Naive thymus-derived CD4-positive, alpha-beta T cell (primary cell): ENCODE results near the gene TLX2. TPM values are rescaled to one million over a fixed set of nuclear protein-coding genes. Genes with fewer than 3 reads are reported as not detected.

Experiments used
- ATAC-seq: fragments of 150-1000 bp; cut with Tn5 transposase; 2 replicates; pipeline ENCODE4 v1.10.0; 2021; ENCODE audit warnings: mild to moderate bottlenecking, moderate library complexity
- CTCF ChIA-PET: fragments of 350-600 bp; sonication (Branson Sonifier 250); formaldehyde crosslinking; loops from one replicate; lab custom pipeline; 2021; ENCODE audit warnings: antibody characterized with exemption; lab: Charles Lee
- POLR2A ChIA-PET: fragments of 350-600 bp; sonication (Branson Sonifier 250); formaldehyde crosslinking; loops from one replicate; lab custom pipeline; 2021; ENCODE audit warnings: antibody characterized with exemption, inconsistent platforms; lab: Charles Lee
- DNase-seq, 9 donors: peaks; one replicate each; pipeline versions ENCODE4 v3.0.0 to v3.0.0-alpha.2; 2020 to 2022; ENCODE audit warnings: mixed read lengths in 1 of 9
- H3K27ac ChIP-seq: one replicate; pipeline ENCODE4 v1.7.0; 2013; ENCODE audit warnings: mild to moderate bottlenecking, low read depth, low read length, moderate library complexity
- H3K27me3 ChIP-seq, 2 donors: one replicate each; pipeline ENCODE4 v1.7.0; 2013; ENCODE audit warnings: low read length in 2 of 2, mild to moderate bottlenecking in 2 of 2, moderate library complexity in 2 of 2; ENCODE audit not compliant: control insufficient read depth in 2 of 2, insufficient read depth in 2 of 2
- H3K36me3 ChIP-seq, 3 experiments: 1 replicate in 2 of 3; 2 replicates in 1 of 3; pipeline ENCODE4 v1.7.0; 2013; ENCODE audit warnings: low read length in 3 of 3, mild to moderate bottlenecking in 3 of 3, moderate library complexity in 1 of 3; ENCODE audit not compliant: insufficient read depth in 3 of 3, control insufficient read depth in 2 of 3
- H3K4me1 ChIP-seq, 2 donors: one replicate each; pipeline ENCODE4 v1.7.0; 2013; ENCODE audit warnings: low read length in 2 of 2, mild to moderate bottlenecking in 2 of 2, moderate library complexity in 1 of 2; ENCODE audit not compliant: control insufficient read depth in 2 of 2, insufficient read depth in 2 of 2
- H3K4me3 ChIP-seq: 2 replicates; pipeline ENCODE4 v1.7.0; 2013; ENCODE audit warnings: mild to moderate bottlenecking, low read length
- H3K9me3 ChIP-seq, 3 experiments: 1 replicate in 2 of 3; 2 replicates in 1 of 3; pipeline ENCODE4 v1.7.0; 2013; ENCODE audit warnings: low read length in 3 of 3; ENCODE audit not compliant: control insufficient read depth in 2 of 3
- H3K27ac Mint-ChIP-seq, 9 donors: one replicate each; pipeline ENCODE4 v1.8.0; 2020 to 2022; ENCODE audit warnings: mixed read lengths in 9 of 9, mild to moderate bottlenecking in 8 of 9, moderate library complexity in 5 of 9, inconsistent platforms in 2 of 9
- H3K27me3 Mint-ChIP-seq, 5 donors: one replicate each; pipeline ENCODE4 v1.8.0; 2021 to 2022; ENCODE audit warnings: mixed read lengths in 5 of 5, mild to moderate bottlenecking in 1 of 5
- H3K36me3 Mint-ChIP-seq, 5 donors: one replicate each; pipeline ENCODE4 v1.8.0; 2020 to 2022; ENCODE audit warnings: mixed read lengths in 5 of 5, mild to moderate bottlenecking in 3 of 5, inconsistent platforms in 1 of 5
- H3K4me1 Mint-ChIP-seq, 7 donors: one replicate each; pipeline ENCODE4 v1.8.0; 2020 to 2022; ENCODE audit warnings: mixed read lengths in 7 of 7, mild to moderate bottlenecking in 3 of 7, inconsistent platforms in 1 of 7
- H3K4me3 Mint-ChIP-seq, 10 donors: one replicate each; pipeline ENCODE4 v1.8.0; 2020 to 2022; ENCODE audit warnings: mild to moderate bottlenecking in 10 of 10, mixed read lengths in 10 of 10, moderate library complexity in 6 of 10, inconsistent platforms in 2 of 10
- H3K9me3 Mint-ChIP-seq, 11 donors: one replicate each; pipeline ENCODE4 v1.8.0; 2020 to 2022; ENCODE audit warnings: mixed read lengths in 11 of 11, mild to moderate bottlenecking in 4 of 11, inconsistent platforms in 1 of 11, moderate library complexity in 1 of 11
- intact Hi-C, 2 donors: fragments of 100-400 bp; cut with micrococcal nuclease; formaldehyde crosslinking; loops; one replicate each; pipeline ENCODE4 v1.15.1; 2023
- polyA plus RNA-seq, 2 donors: library from polyadenylated mRNA; unstranded; fragments of 300-500 nt; fragmentation: Illumina TruSeq; gene quantifications; one replicate each; pipeline ENCODE4 v1.2.3, GENCODE V29; 2021
- total RNA-seq, 6 experiments: library from RNA in 5 of 6; stranded (reverse) in 5 of 6; gene quantifications; 1 replicate in 5 of 6; 2 replicates in 1 of 6; pipeline ENCODE4 v1.2.3 and lab custom pipeline; 2021 to 2026

Gene TLX2
- total and polyA plus RNA-seq, 7 experiments from 2014 or later, result 0.34 to 0.66 TPM; not detected in 5

DNA sequence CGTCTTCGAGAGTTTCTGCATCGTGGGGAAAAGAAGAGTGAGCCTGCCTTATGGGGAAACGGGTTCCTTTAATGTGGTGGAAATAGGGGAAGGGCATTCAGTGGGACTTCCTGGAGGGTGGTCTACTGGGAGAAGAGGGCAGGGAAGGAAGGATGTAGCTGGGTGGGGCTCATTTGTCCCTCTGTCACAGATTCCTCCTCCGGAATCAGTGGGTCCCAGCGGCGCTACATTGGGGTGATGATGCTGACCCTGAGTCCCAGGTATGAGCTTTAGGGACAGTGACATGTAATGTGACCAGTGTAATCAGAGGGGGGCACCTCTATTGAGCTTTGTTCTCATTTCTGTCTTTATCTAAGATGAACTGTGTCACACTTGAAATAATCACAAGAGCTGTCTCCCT is 17.4 kb downstream of the TLX2 start:
- Histone ChIP-seq H3K36me3 (peaks cover 0 to 41% (median 2%) of the 10 kb centered on the region in 3 experiments), H3K27ac (no peak overlapping the region), H3K4me3 (no peak overlapping the region), H3K9me3 (no peaks in the 10 kb centered on the region), H3K27me3 (no peaks in the 10 kb centered on the region), H3K4me1 (peaks cover 11 to 25% of the 10 kb centered on the region in 2 donors)
- Mint-ChIP-seq H3K4me3 (peak overlapping the region in 9 of 10 donors; percentile 17 to 98 (median 91)), H3K9me3 (no peaks in the 10 kb centered on the region), H3K4me1 (peaks cover 25 to 44% (median 38%) of the 10 kb centered on the region in 7 donors), H3K27me3 (no peaks in the 10 kb centered on the region), H3K27ac (peak overlapping the region in 5 of 9 donors; percentile 4 to 97 (median 92)), H3K36me3 (peaks cover 3 to 30% (median 19%) of the 10 kb centered on the region in 5 donors)
- no peak for ATAC-seq
- intact Hi-C loops, result loop anchor here (1.0 to 10.0 kb wide), 10 partner anchors 48 to 1299 kb away; partner anchors contain the start of genes CCT7 (in 1 of the 2), PRADC1 (in 1 of the 2), STAMBP (in 1 of the 2) and TTC31 (in 1 of the 2)
- no peak for DNase-seq
- ChIA-PET CTCF (interaction anchor here (0.6 to 2.9 kb wide), 19 partner anchors 11 to 707 kb away, joined by 3 to 22 read pairs (median 5); partner anchors contain the start of genes CCDC142, INO80B, MRPL53 and PCGF1), POLR2A (interaction anchor here (0.9 to 4.2 kb wide), 7 partner anchors 15 to 73 kb away, joined by 3 to 28 read pairs (median 5); partner anchors contain the start of genes CCDC142, PCGF1, TTC31 and WBP1)

- Mint-ChIP-seq H3K9me3 (no peaks in the 10 kb centered on the region), H3K27me3 (peaks cover 0 to 2% (median 0%) of the 10 kb centered on the region in 5 donors), H3K4me1 (peaks cover 28 to 40% (median 33%) of the 10 kb centered on the region in 7 donors), H3K4me3 (peak overlapping the region; percentile 19 to 91 (median 52)), H3K27ac (peak overlapping the region in 6 of 9 donors; percentile 15 to 60 (median 40)), H3K36me3 (peaks cover 0 to 25% (median 14%) of the 10 kb centered on the region in 5 donors)
- intact Hi-C loops, result loop anchor here (1.0 to 10.0 kb wide), 10 partner anchors 49 to 1300 kb away; partner anchors contain the start of genes CCT7 (in 1 of the 2), PRADC1 (in 1 of the 2), STAMBP (in 1 of the 2) and TTC31 (in 1 of the 2)
- DNase-seq, result peak in 5 of 9 donors; percentile 27 to 59 (median 47)
- CTCF ChIA-PET, result interaction anchor here (0.6 to 2.9 kb wide), 17 partner anchors 12 to 708 kb away, joined by 3 to 22 read pairs (median 4); partner anchors contain the start of genes CCDC142, INO80B, MRPL53 and PCGF1
- Histone ChIP-seq H3K4me3 (no peak overlapping the region), H3K36me3 (peaks cover 0 to 36% (median 0%) of the 10 kb centered on the region in 3 experiments), H3K4me1 (peaks cover 11 to 25% of the 10 kb centered on the region in 2 donors), H3K27me3 (no peaks in the 10 kb centered on the region), H3K9me3 (no peaks in the 10 kb centered on the region), H3K27ac (no peak overlapping the region)
- no peak for ATAC-seq
- POLR2A ChIA-PET, result interaction anchor here (0.9 to 4.2 kb wide), 6 partner anchors 22 to 74 kb away, joined by 3 to 21 read pairs (median 4); partner anchors contain the start of genes CCDC142, LOXL3, PCGF1 and TTC31
Measured at GRCh38 chr2:74532222-74532621, 18.0 kb downstream of the TLX2 start.

DNA sequence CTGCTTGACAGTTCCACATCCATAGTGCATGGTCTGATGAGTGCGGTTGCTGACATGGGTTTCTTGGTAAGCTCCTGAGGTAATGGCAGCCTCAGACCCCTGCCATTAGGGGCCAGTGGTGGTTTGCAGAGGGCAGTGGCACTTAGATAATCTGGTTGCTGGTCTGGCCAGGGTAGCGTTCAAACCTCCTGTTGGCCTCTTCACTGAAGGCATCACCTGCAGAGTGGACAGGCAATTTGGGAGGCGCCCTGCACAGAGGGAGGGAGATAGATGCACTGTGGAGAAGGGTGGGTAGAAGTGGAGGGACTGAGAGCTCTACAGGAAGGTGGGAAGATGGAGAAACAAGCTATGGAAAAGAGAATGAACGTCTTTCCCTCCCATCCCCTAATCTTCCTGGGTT is 19.2 kb downstream of the TLX2 start:
- intact Hi-C loops, result loop anchor here (5.0 to 10.0 kb wide), 5 partner anchors 199 to 1301 kb away; partner anchors contain the start of genes CCT7 (in 1 of the 2), PRADC1 (in 1 of the 2) and STAMBP (in 1 of the 2)
- H3K4me3 Mint-ChIP-seq, result no peak overlapping the region
- peaks cover 4 to 15% (median 10%) of the 10 kb centered on the region in 5 donors for H3K27me3 Mint-ChIP-seq
- H3K27ac ChIP-seq, result no peak overlapping the region
- peaks cover 0 to 25% (median 0%) of the 10 kb centered on the region in 3 experiments for H3K36me3 ChIP-seq
- H3K4me1 ChIP-seq, result peaks cover 11 to 20% of the 10 kb centered on the region in 2 donors
- peaks cover 21 to 29% (median 24%) of the 10 kb centered on the region in 7 donors for H3K4me1 Mint-ChIP-seq
- H3K4me3 ChIP-seq, result no peak overlapping the region
- H3K27ac Mint-ChIP-seq, result no peak overlapping the region
- no peaks in the 10 kb centered on the region for H3K27me3 ChIP-seq
- no peaks in the 10 kb centered on the region for H3K9me3 Mint-ChIP-seq
- DNase-seq, result no peak
- ChIA-PET POLR2A (interaction anchor here (0.8 to 1.1 kb wide), 3 partner anchors 20 to 51 kb away, joined by 3 to 4 read pairs (median 3); partner anchors contain the start of genes CCDC142, LOXL3 and TTC31), CTCF (interaction anchor here (2.0 to 2.1 kb wide), 3 partner anchors 51 to 55 kb away, joined by 5 to 18 read pairs (median 10); partner anchors contain the start of genes CCDC142 and TTC31)
- H3K36me3 Mint-ChIP-seq, result peaks cover 0 to 14% (median 5%) of the 10 kb centered on the region in 5 donors
- no peaks in the 10 kb centered on the region for H3K9me3 ChIP-seq
- no peak for ATAC-seq

GRCh38 chr2:74534411-74534810 is 20.2 kb downstream of the TLX2 start:
- Histone ChIP-seq H3K4me1 (peaks cover 11 to 15% of the 10 kb centered on the region in 2 donors), H3K27me3 (no peaks in the 10 kb centered on the region), H3K9me3 (no peaks in the 10 kb centered on the region), H3K36me3 (peaks cover 0 to 20% (median 0%) of the 10 kb centered on the region in 3 experiments), H3K4me3 (no peak overlapping the region), H3K27ac (no peak overlapping the region)
- ChIA-PET POLR2A (interaction anchor here (1.0 to 1.1 kb wide), 2 partner anchors 27 to 76 kb away, joined by 3 read pairs; partner anchors contain the start of gene WBP1), CTCF (no interaction called here)
- Mint-ChIP-seq H3K4me3 (no peak overlapping the region), H3K9me3 (no peaks in the 10 kb centered on the region), H3K4me1 (peaks cover 13 to 30% (median 20%) of the 10 kb centered on the region in 7 donors), H3K27ac (no peak overlapping the region), H3K36me3 (peaks cover 0 to 9% (median 5%) of the 10 kb centered on the region in 5 donors), H3K27me3 (peaks cover 4 to 24% (median 14%) of the 10 kb centered on the region in 5 donors)
- ATAC-seq, result no peak
- intact Hi-C loops, result loop anchor here (5.0 to 10.0 kb wide), 5 partner anchors 200 to 1302 kb away; partner anchors contain the start of genes CCT7 (in 1 of the 2), PRADC1 (in 1 of the 2) and STAMBP (in 1 of the 2)
- DNase-seq, result no peak

DNA sequence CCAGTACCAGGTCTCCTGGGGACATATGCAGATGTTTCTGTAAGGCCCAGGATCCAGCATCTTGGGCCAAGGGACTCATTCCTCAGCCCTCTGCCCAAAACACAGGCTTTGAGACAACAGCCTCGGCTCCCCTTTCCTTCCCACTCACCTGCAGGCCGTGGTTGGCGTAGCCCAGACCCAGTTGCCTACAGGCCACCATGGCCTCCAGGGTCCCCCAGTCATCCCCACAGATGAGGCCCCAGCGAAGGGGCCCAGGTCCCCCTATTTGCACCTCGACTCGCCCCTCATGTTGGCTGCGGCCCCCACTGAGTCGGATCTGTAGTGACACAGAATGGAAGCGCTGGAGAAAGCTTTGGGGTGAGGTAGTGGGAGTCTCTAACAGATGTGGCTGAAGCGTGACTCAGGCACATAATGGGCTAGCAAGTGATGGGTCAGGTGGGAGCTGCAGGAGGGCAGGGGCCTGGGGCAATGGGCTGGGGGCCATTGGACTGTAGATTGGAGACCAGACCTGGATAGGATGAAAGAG is 21.3 kb downstream of the TLX2 start:
- peaks cover 13 to 31% (median 19%) of the 10 kb centered on the region in 7 donors for H3K4me1 Mint-ChIP-seq
- ChIA-PET POLR2A (no interaction called here), CTCF (interaction anchor here (1.1 kb wide), 1 partner anchor 8 kb away, joined by 6 read pairs; no protein-coding TSS in a partner anchor)
- no peak overlapping the region for H3K4me3 Mint-ChIP-seq
- H3K27ac Mint-ChIP-seq, result no peak overlapping the region
- H3K27ac ChIP-seq, result no peak overlapping the region
- no peaks in the 10 kb centered on the region for H3K9me3 Mint-ChIP-seq
- no peaks in the 10 kb centered on the region for H3K9me3 ChIP-seq
- peaks cover 0 to 9% (median 5%) of the 10 kb centered on the region in 5 donors for H3K36me3 Mint-ChIP-seq
- H3K27me3 Mint-ChIP-seq, result peaks cover 11 to 25% (median 17%) of the 10 kb centered on the region in 5 donors
- peaks cover 0 to 13% (median 0%) of the 10 kb centered on the region in 3 experiments for H3K36me3 ChIP-seq
- no peak for ATAC-seq
- no peak overlapping the region for H3K4me3 ChIP-seq
- no peak for DNase-seq
- H3K27me3 ChIP-seq, result peaks cover 0 to 5% of the 10 kb centered on the region in 2 donors
- intact Hi-C loops, result loop anchor here (10.0 kb wide), 3 partner anchors 201 to 711 kb away; partner anchors contain the start of gene STAMBP (in 1 of the 2)
- H3K4me1 ChIP-seq, result peaks cover 11 to 14% of the 10 kb centered on the region in 2 donors
